Ovary (tissue), 3 donors: ENCODE data around the gene TACO1.

Source experiments
- CTCF ChIP-seq, 3 donors: fragments of 450-650 bp in 2 of 3; fragments of 200-600 bp in 1 of 3; IDR thresholded peaks; one replicate each; pipeline versions ENCODE4 v1.5.1 to v1.8.0; 2016 to 2022; ENCODE audit warnings: antibody characterized with exemption in 3 of 3, mild to moderate bottlenecking in 1 of 3
- POLR2A ChIP-seq: fragments of 450-650 bp; IDR thresholded peaks from one replicate; pipeline ENCODE4 v1.6.1; 2017; ENCODE audit warnings: antibody characterized with exemption, mild to moderate bottlenecking, moderate library complexity
- donor health status: DM: no; HTN: no; CAD: no.

- no peak for TF ChIP-seq CTCF (IDR thresholded peaks at IDR 0.05)
- no peak for TF ChIP-seq POLR2A
Measured at GRCh38 chr17:63626551-63627180, 26.0 kb downstream of the TACO1 start.
